PC-3 (cell line): ENCODE results near the gene PKM. TPM values are rescaled to one million over a fixed set of nuclear protein-coding genes. Genes with fewer than 3 reads are reported as not detected.

Experiments
- ATAC-seq: fragments of 200-7000 bp; cut with Tn5 transposase; 2 replicates; pipeline ENCODE4 v1.9.1; 2020; ENCODE audit warnings: mild to moderate bottlenecking, moderate library complexity
- BruUV-seq: library from RNA; stranded (reverse); fragments of 400-500 nt; replicated peaks from 2 replicates; lab custom pipeline; 2021; lab: Mats Ljungman, UMichigan
- CTCF ChIA-PET: fragments of 300-600 bp; sonication (Branson Sonifier 250); formaldehyde crosslinking; loops from one replicate; lab custom pipeline; 2022; ENCODE audit warnings: antibody characterized with exemption; lab: Charles Lee
- POLR2A ChIA-PET: fragments of 300-600 bp; sonication (Branson Sonifier 250); formaldehyde crosslinking; loops from one replicate; lab custom pipeline; 2022; ENCODE audit warnings: antibody characterized with exemption; ENCODE audit not compliant: unreplicated experiment; lab: Charles Lee
- DNase-seq: peaks from one replicate; pipeline ENCODE4 v3.0.0-alpha.2; 2015
- H2AFZ ChIP-seq: fragments of 300-600 bp; sonication (generic); 2 replicates; pipeline ENCODE4 v1.6.0; 2016; ENCODE audit warnings: antibody characterized with exemption, low read length
- H3F3A ChIP-seq: fragments of 300-600 bp; sonication (generic); one replicate; pipeline ENCODE4 v1.6.0; 2017; ENCODE audit warnings: antibody characterized with exemption, low read length, control low read depth, mild to moderate bottlenecking; ENCODE audit not compliant: unreplicated experiment
- H3K27ac ChIP-seq: fragments of 300-600 bp; sonication (generic); 2 replicates; pipeline ENCODE4 v1.5.1; 2016; ENCODE audit warnings: mild to moderate bottlenecking, low read length
- H3K27me3 ChIP-seq: fragments of 300-600 bp; sonication (generic); 2 replicates; pipeline ENCODE4 v1.6.1; 2016; ENCODE audit warnings: low read length, mixed read lengths
- H3K36me3 ChIP-seq: fragments of 300-600 bp; sonication (generic); 2 replicates; pipeline ENCODE4 v1.6.1; 2016; ENCODE audit warnings: low read depth, mixed run types, low read length, mixed read lengths
- H3K4me1 ChIP-seq: fragments of 300-600 bp; sonication (generic); 2 replicates; pipeline ENCODE4 v1.5.1; 2016; ENCODE audit warnings: low read length; ENCODE audit not compliant: insufficient read depth
- H3K4me2 ChIP-seq: fragments of 300-600 bp; sonication (generic); 2 replicates; pipeline ENCODE4 v1.6.0; 2016; ENCODE audit warnings: low read length
- H3K4me3 ChIP-seq: fragments of 300-600 bp; sonication (generic); 2 replicates; pipeline ENCODE4 v1.5.1; 2016; ENCODE audit warnings: mild to moderate bottlenecking, low read length, mixed read lengths
- H3K79me2 ChIP-seq: fragments of 300-600 bp; sonication (generic); 2 replicates; pipeline ENCODE4 v1.6.1; 2017; ENCODE audit warnings: low read length, mixed read lengths
- H3K9ac ChIP-seq: fragments of 300-600 bp; sonication (generic); 2 replicates; pipeline ENCODE4 v1.6.0; 2016; ENCODE audit warnings: mild to moderate bottlenecking, low read length
- H3K9me2 ChIP-seq: fragments of 300-600 bp; sonication (generic); replicated peaks from 2 replicates; pipeline ENCODE4 v1.6.1; 2016; ENCODE audit warnings: mixed run types, low read length, mixed read lengths
- H3K9me3 ChIP-seq: fragments of 300-600 bp; sonication (generic); 2 replicates; pipeline ENCODE4 v1.6.1; 2016; ENCODE audit warnings: low read length, mixed read lengths
- H4K20me1 ChIP-seq: fragments of 300-600 bp; sonication (generic); 2 replicates; pipeline ENCODE4 v1.6.1; 2016; ENCODE audit warnings: low read length, mixed read lengths
- CTCF ChIP-seq: fragments of 300-600 bp; sonication (generic); conservative IDR thresholded peaks from 2 replicates; pipeline ENCODE4 v1.5.1; 2017; ENCODE audit warnings: antibody characterized with exemption, low read depth, mild to moderate bottlenecking, low read length
- EZH2 ChIP-seq: fragments of 300-600 bp; sonication (generic); IDR thresholded peaks from one replicate; pipeline ENCODE4 v1.6.1; 2017; ENCODE audit warnings: antibody characterized with exemption, mild to moderate bottlenecking, low read length; ENCODE audit not compliant: unreplicated experiment
- EZH2phosphoT487 ChIP-seq: fragments of 300-600 bp; sonication (generic); IDR thresholded peaks from 2 replicates; pipeline ENCODE4 v1.6.1; 2018; ENCODE audit warnings: mild to moderate bottlenecking, antibody characterized with exemption, low read length, borderline replicate concordance
- intact Hi-C: fragments of 100-400 bp; cut with micrococcal nuclease; formaldehyde crosslinking; loops from 2 replicates; pipeline ENCODE4 v1.9.0; 2023
- total RNA-seq: library from RNA; depleted of rRNA; stranded (reverse); fragments of >200 nt; gene quantifications from 2 replicates; pipeline ENCODE4 v1.2.3, GENCODE V29; 2014

PKM gene
- total RNA-seq, 1 experiment from 2014 or later = 1,963 TPM

- Histone ChIP-seq H3F3A (peaks cover 26% of the 10 kb centered on the region), H3K4me2 (no peak overlapping the region), H3K9me2 (no peaks in the 10 kb centered on the region), H3K27me3 (no peaks in the 10 kb centered on the region), H3K36me3 (peaks cover 68% of the 10 kb centered on the region), H3K79me2 (no peaks in the 10 kb centered on the region), H3K9me3 (no peaks in the 10 kb centered on the region), H3K4me1 (no peaks in the 10 kb centered on the region), H3K4me3 (no peak overlapping the region), H3K27ac (no peak overlapping the region), H3K9ac (no peak overlapping the region), H2AFZ (no peak overlapping the region), H4K20me1 (peaks cover 45% of the 10 kb centered on the region)
- peak; percentile 32 for ATAC-seq
- TF ChIP-seq CTCF (peak; percentile 87), EZH2phosphoT487 (no peak)
- POLR2A ChIA-PET = no interaction called here
- intact Hi-C loops = loop anchor here (1.0 kb wide), 1 partner anchor 87 kb away; no protein-coding TSS in a partner anchor
- no TSS peak for BruUV-seq
- CTCF ChIA-PET = no interaction called here
- DNase-seq = peak; percentile 77
These were observed 31.2 kb downstream of the PKM start for GRCh38 chr15:72199721-72200212.

GRCh38 chr15:72199205-72199515 is 31.8 kb downstream of the PKM start:
- Histone ChIP-seq H3F3A (peaks cover 26% of the 10 kb centered on the region), H3K4me3 (no peak overlapping the region), H3K9ac (no peak overlapping the region), H3K27me3 (no peaks in the 10 kb centered on the region), H4K20me1 (peaks cover 39% of the 10 kb centered on the region), H3K9me3 (no peaks in the 10 kb centered on the region), H3K4me2 (no peak overlapping the region), H3K4me1 (no peaks in the 10 kb centered on the region), H3K79me2 (no peaks in the 10 kb centered on the region), H3K9me2 (no peaks in the 10 kb centered on the region), H2AFZ (no peak overlapping the region), H3K27ac (no peak overlapping the region), H3K36me3 (peaks cover 62% of the 10 kb centered on the region)
- TF ChIP-seq EZH2 (no peak), CTCF (no peak), EZH2phosphoT487 (no peak)
- no peak for DNase-seq
- TSS peak; percentile 98 for BruUV-seq
- intact Hi-C loops = loop anchor here (1.0 kb wide), 1 partner anchor 87 kb away; no protein-coding TSS in a partner anchor
- no peak for ATAC-seq
- ChIA-PET POLR2A (no interaction called here), CTCF (no interaction called here)

GRCh38 chr15:72198356-72199204 is 32.4 kb downstream of the PKM start:
- Histone ChIP-seq H3K4me2 (no peak overlapping the region), H3K4me1 (no peaks in the 10 kb centered on the region), H3K27ac (no peak overlapping the region), H2AFZ (no peak overlapping the region), H3K4me3 (no peak overlapping the region), H3K27me3 (no peaks in the 10 kb centered on the region), H3K9ac (no peak overlapping the region), H3K9me3 (no peaks in the 10 kb centered on the region), H4K20me1 (peaks cover 33% of the 10 kb centered on the region), H3K79me2 (no peaks in the 10 kb centered on the region), H3K9me2 (no peaks in the 10 kb centered on the region), H3F3A (peaks cover 26% of the 10 kb centered on the region), H3K36me3 (peaks cover 56% of the 10 kb centered on the region)
- intact Hi-C loops = loop anchor here (1.0 kb wide), 1 partner anchor 88 kb away; no protein-coding TSS in a partner anchor
- ChIA-PET POLR2A (no interaction called here), CTCF (no interaction called here)
- BruUV-seq = no TSS peak
- no peak for TF ChIP-seq EZH2
- TF ChIP-seq CTCF = no peak
- no peak for TF ChIP-seq EZH2phosphoT487
- ATAC-seq (no peak; the same call in 1 of the 2 replicates), DNase-seq (no peak)
